MM.1S (cell line): Measurements from ENCODE around the gene NOSIP.

Source experiments
- DNase-seq: peaks from one replicate; pipeline ENCODE4 v3.0.0-alpha.2; 2015
- H2AFZ ChIP-seq: fragments of 300-600 bp; sonication (generic); 2 replicates; pipeline ENCODE4 v1.6.0; 2016; ENCODE audit warnings: antibody characterized with exemption, low read length
- H3F3A ChIP-seq: fragments of 300-600 bp; sonication (generic); 2 replicates; pipeline ENCODE4 v1.6.1; 2016; ENCODE audit warnings: mild to moderate bottlenecking, antibody characterized with exemption, low read length, moderate library complexity, mixed read lengths; ENCODE audit not compliant: insufficient read depth
- H3K27ac ChIP-seq: fragments of 300-600 bp; sonication (generic); 2 replicates; pipeline ENCODE4 v1.5.1; 2016; ENCODE audit warnings: mild to moderate bottlenecking, low read length
- H3K27me3 ChIP-seq: fragments of 300-600 bp; sonication (generic); replicated peaks from 2 replicates; pipeline ENCODE4 v1.6.0; 2016; ENCODE audit warnings: low read length; ENCODE audit not compliant: insufficient read depth
- H3K36me3 ChIP-seq: fragments of 300-600 bp; sonication (generic); replicated peaks from 2 replicates; pipeline ENCODE4 v1.6.1; 2016; ENCODE audit warnings: mild to moderate bottlenecking, low read length, mixed read lengths; ENCODE audit not compliant: insufficient read depth
- H3K4me1 ChIP-seq: fragments of 300-600 bp; sonication (generic); 2 replicates; pipeline ENCODE4 v1.6.1; 2016; ENCODE audit warnings: low read length, mixed read lengths
- H3K4me2 ChIP-seq: fragments of 300-600 bp; sonication (generic); 2 replicates; pipeline ENCODE4 v1.6.0; 2016; ENCODE audit warnings: low read depth, low read length
- H3K4me3 ChIP-seq: fragments of 300-600 bp; sonication (generic); 2 replicates; pipeline ENCODE4 v1.5.1; 2016; ENCODE audit warnings: low read length, mixed read lengths
- H3K79me2 ChIP-seq: fragments of 300-600 bp; sonication (generic); 2 replicates; pipeline ENCODE4 v1.6.1; 2016; ENCODE audit warnings: mixed run types, low read length, mixed read lengths
- H3K9ac ChIP-seq: fragments of 300-600 bp; sonication (generic); 2 replicates; pipeline ENCODE4 v1.6.1; 2016; ENCODE audit warnings: low read length, mixed read lengths
- H3K9me2 ChIP-seq: fragments of 300-600 bp; sonication (generic); replicated peaks from 2 replicates; pipeline ENCODE4 v1.6.1; 2016; ENCODE audit warnings: mild to moderate bottlenecking, low read length, mixed read lengths; ENCODE audit not compliant: insufficient read depth
- H3K9me3 ChIP-seq: fragments of 300-600 bp; sonication (generic); replicated peaks from 2 replicates; pipeline ENCODE4 v1.6.1; 2016; ENCODE audit warnings: mild to moderate bottlenecking, low read length, mixed read lengths; ENCODE audit not compliant: insufficient read depth
- H4K20me1 ChIP-seq: fragments of 300-600 bp; sonication (generic); 2 replicates; pipeline ENCODE4 v1.6.1; 2016; ENCODE audit warnings: mild to moderate bottlenecking, low read length, moderate library complexity, mixed read lengths; ENCODE audit not compliant: insufficient read depth
- EZH2 ChIP-seq: fragments of 300-600 bp; sonication (generic); optimal IDR thresholded peaks from 2 replicates; pipeline ENCODE3; 2017; ENCODE audit warnings: low read depth, mild to moderate bottlenecking, antibody characterized with exemption, low read length, mixed read lengths
- TF ChIP-seq, protein P1 (sequence below): fragments of 300-600 bp; sonication (generic); IDR thresholded peaks from 2 replicates; pipeline ENCODE4 v1.5.1; 2016; ENCODE audit warnings: antibody characterized with exemption, low read length, mixed read lengths

Gene NOSIP

DNA sequence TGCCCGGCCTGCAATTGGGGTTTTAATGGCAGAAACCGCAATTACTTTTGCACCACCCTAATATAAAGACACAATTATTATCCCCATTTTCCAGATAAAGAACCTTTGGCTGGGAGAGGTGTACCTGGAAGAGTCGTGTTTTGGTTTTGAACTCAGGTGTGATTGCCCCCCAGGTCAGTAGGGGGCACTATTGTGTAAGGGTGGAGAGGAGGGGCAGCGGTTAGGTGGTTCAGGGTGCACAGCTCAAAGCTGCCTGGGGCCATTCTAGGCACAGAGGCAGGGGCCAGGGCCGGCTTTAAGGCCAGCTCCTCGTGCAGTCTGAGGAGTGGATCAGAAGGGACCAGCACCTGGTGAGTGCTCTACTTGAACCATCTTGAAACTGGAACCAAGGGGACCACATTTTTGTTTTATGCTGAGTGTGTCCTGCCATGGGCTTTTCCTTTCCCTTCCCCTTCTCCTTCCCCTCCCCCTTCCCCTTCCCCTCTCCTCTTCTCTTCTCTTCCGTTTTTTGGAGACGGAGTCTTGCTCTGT lies 73.7 kb downstream of the NOSIP start:
- Histone ChIP-seq H3K27ac (no peak overlapping the region), H3K4me3 (no peak overlapping the region), H2AFZ (peak overlapping the region; percentile 18; the same call in 1 of the 2 replicates), H3K4me1 (no peaks in the 10 kb centered on the region), H3K9me3 (no peaks in the 10 kb centered on the region), H3K9ac (no peak overlapping the region), H3K79me2 (no peaks in the 10 kb centered on the region), H3F3A (peaks cover 3% of the 10 kb centered on the region), H3K36me3 (no peaks in the 10 kb centered on the region), H3K27me3 (peaks cover 23% of the 10 kb centered on the region), H4K20me1 (no peaks in the 10 kb centered on the region), H3K4me2 (no peak overlapping the region), H3K9me2 (no peaks in the 10 kb centered on the region)
- TF ChIP-seq, protein P1, sequence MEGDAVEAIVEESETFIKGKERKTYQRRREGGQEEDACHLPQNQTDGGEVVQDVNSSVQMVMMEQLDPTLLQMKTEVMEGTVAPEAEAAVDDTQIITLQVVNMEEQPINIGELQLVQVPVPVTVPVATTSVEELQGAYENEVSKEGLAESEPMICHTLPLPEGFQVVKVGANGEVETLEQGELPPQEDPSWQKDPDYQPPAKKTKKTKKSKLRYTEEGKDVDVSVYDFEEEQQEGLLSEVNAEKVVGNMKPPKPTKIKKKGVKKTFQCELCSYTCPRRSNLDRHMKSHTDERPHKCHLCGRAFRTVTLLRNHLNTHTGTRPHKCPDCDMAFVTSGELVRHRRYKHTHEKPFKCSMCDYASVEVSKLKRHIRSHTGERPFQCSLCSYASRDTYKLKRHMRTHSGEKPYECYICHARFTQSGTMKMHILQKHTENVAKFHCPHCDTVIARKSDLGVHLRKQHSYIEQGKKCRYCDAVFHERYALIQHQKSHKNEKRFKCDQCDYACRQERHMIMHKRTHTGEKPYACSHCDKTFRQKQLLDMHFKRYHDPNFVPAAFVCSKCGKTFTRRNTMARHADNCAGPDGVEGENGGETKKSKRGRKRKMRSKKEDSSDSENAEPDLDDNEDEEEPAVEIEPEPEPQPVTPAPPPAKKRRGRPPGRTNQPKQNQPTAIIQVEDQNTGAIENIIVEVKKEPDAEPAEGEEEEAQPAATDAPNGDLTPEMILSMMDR = peak; percentile 89
- TF ChIP-seq EZH2 = no peak
- DNase-seq = peak; percentile 63
